GM18951 (cell line): ENCODE results near the gene TSPAN7.

Source experiments
- POLR2A ChIP-seq: IDR thresholded peaks from 4 replicates; pipeline ENCODE4 v1.6.1; 2011; ENCODE audit warnings: mild to moderate bottlenecking; ENCODE audit not compliant: insufficient read length, insufficient read depth; ENCODE audit errors: extremely low read depth
- in situ Hi-C: fragments of 300-500 bp; cut with MboI; formaldehyde crosslinking; loops from one replicate; pipeline ENCODE4 v1.12.0; 2022; ENCODE audit warnings: low sequenced_read_pairs, mixed read lengths, inconsistent platforms; ENCODE audit not compliant: unreplicated experiment

Gene TSPAN7

GRCh38 chrX:38661103-38661441 lies 99.7 kb downstream of the TSPAN7 start:
- in situ Hi-C loops, result no loop called here
- no peak for TF ChIP-seq POLR2A

- TF ChIP-seq POLR2A, result no peak
- in situ Hi-C loops, result no loop called here
Observed at GRCh38 chrX:38661561-38661960, 100.2 kb downstream of the TSPAN7 start.

- in situ Hi-C loops, result no loop called here
- TF ChIP-seq POLR2A, result no peak
Observed at GRCh38 chrX:38662640-38663039, 101.3 kb downstream of the TSPAN7 start.

GRCh38 chrX:38664285-38664684 lies 102.9 kb downstream of the TSPAN7 start:
- in situ Hi-C loops, result no loop called here

GRCh38 chrX:38666909-38667308 lies 105.6 kb downstream of the TSPAN7 start:
- in situ Hi-C loops, result no loop called here
- TF ChIP-seq POLR2A, result no peak

More at GRCh38 chrX:38664285-38664684, 102.9 kb downstream of the TSPAN7 start:
- TF ChIP-seq POLR2A, result no peak

GRCh38 chrX:38668771-38669170 lies 107.4 kb downstream of the TSPAN7 start:
- TF ChIP-seq POLR2A, result no peak
- in situ Hi-C loops, result no loop called here

- in situ Hi-C loops, result no loop called here
- no peak for TF ChIP-seq POLR2A
Observed at GRCh38 chrX:38669428-38669827, 108.1 kb downstream of the TSPAN7 start.

- no peak for TF ChIP-seq POLR2A
- in situ Hi-C loops, result no loop called here
Observed at GRCh38 chrX:38672646-38673045, 111.3 kb downstream of the TSPAN7 start.

GRCh38 chrX:38675856-38676255 lies 114.5 kb downstream of the TSPAN7 start:
- in situ Hi-C loops, result no loop called here
- no peak for TF ChIP-seq POLR2A

GRCh38 chrX:38678183-38678582 lies 116.8 kb downstream of the TSPAN7 start:
- in situ Hi-C loops, result no loop called here

GRCh38 chrX:38678821-38679220 lies 117.5 kb downstream of the TSPAN7 start:
- no peak for TF ChIP-seq POLR2A
- in situ Hi-C loops, result no loop called here

More at GRCh38 chrX:38678183-38678582, 116.8 kb downstream of the TSPAN7 start:
- no peak for TF ChIP-seq POLR2A

- no peak for TF ChIP-seq POLR2A
- in situ Hi-C loops, result no loop called here
Observed at GRCh38 chrX:38679695-38680094, 118.4 kb downstream of the TSPAN7 start.

GRCh38 chrX:38682095-38682494 lies 120.8 kb downstream of the TSPAN7 start:
- in situ Hi-C loops, result no loop called here

GRCh38 chrX:38692961-38693360 lies 131.6 kb downstream of the TSPAN7 start:
- in situ Hi-C loops, result no loop called here
- TF ChIP-seq POLR2A, result no peak

More at GRCh38 chrX:38682095-38682494, 120.8 kb downstream of the TSPAN7 start:
- TF ChIP-seq POLR2A, result no peak

GRCh38 chrX:38694394-38694793 lies 133.1 kb downstream of the TSPAN7 start:
- no peak for TF ChIP-seq POLR2A
- in situ Hi-C loops, result no loop called here

- TF ChIP-seq POLR2A, result no peak
- in situ Hi-C loops, result no loop called here
Observed at GRCh38 chrX:38697461-38697860, 136.1 kb downstream of the TSPAN7 start.

- no peak for TF ChIP-seq POLR2A
- in situ Hi-C loops, result no loop called here
Observed at GRCh38 chrX:38699121-38699520, 137.8 kb downstream of the TSPAN7 start.
